Liver (tissue), 9 donors: Measurements from ENCODE around the gene CUL7. TPM values are rescaled to one million over a fixed set of nuclear protein-coding genes. Genes with fewer than 3 reads are reported as not detected.

Experiments used
- DNase-seq: peaks from one replicate; pipeline ENCODE4 v3.0.0-alpha.2; 2017; ENCODE audit warnings: low spot score
- H3K27ac ChIP-seq, 2 donors: one replicate each; pipeline ENCODE4 v1.7.0; 2013; ENCODE audit warnings: inconsistent platforms in 2 of 2, low read length in 2 of 2, control low read depth in 1 of 2, low read depth in 1 of 2, mild to moderate bottlenecking in 1 of 2
- H3K27me3 ChIP-seq, 4 donors: one replicate each; pipeline versions ENCODE4 v1.6.1 to v1.7.0; 2013; ENCODE audit warnings: low read length in 3 of 4, inconsistent platforms in 1 of 4, mild to moderate bottlenecking in 1 of 4, moderate library complexity in 1 of 4; ENCODE audit not compliant: control insufficient read depth in 4 of 4, insufficient read depth in 4 of 4
- H3K36me3 ChIP-seq, 4 donors: one replicate each; pipeline versions ENCODE4 v1.6.1 to v1.7.0; 2013; ENCODE audit warnings: low read length in 3 of 4, mild to moderate bottlenecking in 3 of 4, low read depth in 1 of 4, moderate library complexity in 1 of 4; ENCODE audit not compliant: control insufficient read depth in 4 of 4, insufficient read depth in 3 of 4
- H3K4me1 ChIP-seq, 4 donors: one replicate each; pipeline versions ENCODE4 v1.6.1 to v1.7.0; 2013; ENCODE audit warnings: low read length in 3 of 4, mild to moderate bottlenecking in 3 of 4, moderate library complexity in 1 of 4; ENCODE audit not compliant: control insufficient read depth in 4 of 4, insufficient read depth in 4 of 4
- H3K4me3 ChIP-seq, 3 donors: one replicate each; pipeline versions ENCODE4 v1.6.1 to v1.7.0; 2013; ENCODE audit warnings: low read length in 3 of 3, control low read depth in 1 of 3, low read depth in 1 of 3, mild to moderate bottlenecking in 1 of 3
- H3K9ac ChIP-seq, 2 donors: one replicate each; pipeline ENCODE4 v1.7.0; 2013; ENCODE audit warnings: low read length in 2 of 2, mild to moderate bottlenecking in 2 of 2, moderate library complexity in 2 of 2, control low read depth in 1 of 2, low read depth in 1 of 2
- H3K9me3 ChIP-seq, 4 donors: one replicate each; pipeline versions ENCODE4 v1.6.1 to v1.7.0; 2013; ENCODE audit warnings: low read length in 3 of 4; ENCODE audit not compliant: control insufficient read depth in 4 of 4
- CTCF ChIP-seq: fragments of 150-350 bp; IDR thresholded peaks from 2 replicates; pipeline ENCODE4 v1.5.1; 2017; ENCODE audit warnings: improper control_type of control experiment, low read depth, low read length; ENCODE audit not compliant: missing input control
- EGR1 ChIP-seq, 2 donors: IDR thresholded peaks; 2 replicates each; pipeline ENCODE4 v1.6.1; 2016 to 2018; ENCODE audit warnings: antibody characterized with exemption in 2 of 2, low read depth in 2 of 2
- FOXA1 ChIP-seq: IDR thresholded peaks from 2 replicates; pipeline ENCODE4 v1.6.1; 2016; ENCODE audit warnings: antibody characterized with exemption
- FOXA2 ChIP-seq: IDR thresholded peaks from 2 replicates; pipeline ENCODE4 v1.6.1; 2016; ENCODE audit warnings: antibody characterized with exemption
- GABPA ChIP-seq, 2 donors: IDR thresholded peaks in 1 of 2; conservative IDR thresholded peaks in 1 of 2; 2 replicates each; pipeline ENCODE4 v1.6.1; 2016; ENCODE audit warnings: antibody characterized with exemption in 2 of 2, mild to moderate bottlenecking in 1 of 2, moderate library complexity in 1 of 2
- HNF4A ChIP-seq, 2 donors: conservative IDR thresholded peaks; 2 replicates each; pipeline ENCODE4 v1.6.1; 2016; ENCODE audit warnings: antibody characterized with exemption in 2 of 2, mild to moderate bottlenecking in 2 of 2
- HNF4G ChIP-seq: IDR thresholded peaks from 2 replicates; pipeline ENCODE4 v1.6.1; 2016; ENCODE audit warnings: antibody characterized with exemption
- JUND ChIP-seq, 2 donors: IDR thresholded peaks; 2 replicates each; pipeline ENCODE4 v1.6.1; 2016; ENCODE audit warnings: antibody characterized with exemption in 2 of 2
- MAX ChIP-seq: IDR thresholded peaks from 2 replicates; pipeline ENCODE4 v1.6.1; 2016; ENCODE audit warnings: antibody characterized with exemption
- NR2F2 ChIP-seq: IDR thresholded peaks from 2 replicates; pipeline ENCODE4 v1.6.1; 2016; ENCODE audit warnings: antibody characterized with exemption
- SP1 ChIP-seq: IDR thresholded peaks from 2 replicates; pipeline ENCODE4 v1.6.1; 2018; ENCODE audit warnings: antibody characterized with exemption, mild to moderate bottlenecking
- TAF1 ChIP-seq: conservative IDR thresholded peaks from 2 replicates; pipeline ENCODE4 v1.6.1; 2016; ENCODE audit warnings: antibody characterized with exemption, mild to moderate bottlenecking
- YY1 ChIP-seq: IDR thresholded peaks from 2 replicates; pipeline ENCODE4 v1.6.1; 2016; ENCODE audit warnings: antibody characterized with exemption, mild to moderate bottlenecking
- WGBS: extraction: QIAGEN DNeasy Blood & Tissue Kit; methylation state at CpG from one replicate; pipeline ENCODE4 v1.1.7; 2013; 5-methylcytosine and 5-hydroxymethylcytosine counted together
- polyA plus RNA-seq, 2 donors: library from polyadenylated mRNA; stranded (reverse) in 1 of 2; unstranded in 1 of 2; fragments of 200-250 nt in 1 of 2; fragments of >200 nt in 1 of 2; fragmentation: Nextera tagmentation in 1 of 2; extraction: Ambion mirVana in 1 of 2; gene quantifications; one replicate each; pipeline versions ENCODE4 v1.2.1 to v1.2.3, GENCODE V29; 2013 to 2015
- total RNA-seq, 2 donors: library from RNA; depleted of rRNA; stranded (reverse); fragments of >200 nt; gene quantifications; one replicate each; pipeline ENCODE4 v1.2.3, GENCODE V29; 2014
- TF ChIP-seq, protein P1 (sequence below): IDR thresholded peaks from 2 replicates; pipeline ENCODE4 v1.6.1; 2016; ENCODE audit warnings: antibody characterized with exemption, mild to moderate bottlenecking
- TF ChIP-seq, protein P2 (sequence below): IDR thresholded peaks from 2 replicates; pipeline ENCODE4 v1.6.1; 2016; ENCODE audit warnings: antibody characterized with exemption
- TF ChIP-seq, protein P3 (sequence below): IDR thresholded peaks from 2 replicates; pipeline ENCODE4 v1.6.1; 2016; ENCODE audit warnings: antibody characterized with exemption
- donor health status: healthy.
- donor health status: healthy.
- donor health status: healthy.
- donor health status: healthy.
- donor health status: healthy.

CUL7 gene
- total and polyA plus RNA-seq, 4 donors: 2.2 to 10.4 (median 7.7) TPM

GRCh38 chr6:43061861-43062260 is 8.2 kb upstream of the CUL7 start:
- no peak overlapping the region for H3K4me3 ChIP-seq
- H3K9me3 ChIP-seq: no peaks in the 10 kb centered on the region
- no peak overlapping the region for H3K9ac ChIP-seq
- H3K27me3 ChIP-seq: no peaks in the 10 kb centered on the region
- peaks cover 7 to 29% (median 25%) of the 10 kb centered on the region in 4 donors for H3K36me3 ChIP-seq
- no peak overlapping the region for H3K27ac ChIP-seq
- DNase-seq: no peak
- WGBS: 88% methylated on average over 2 of the region's 2 CpGs
- H3K4me1 ChIP-seq: peaks cover 0 to 42% (median 31%) of the 10 kb centered on the region in 4 donors
- no peak for TF ChIP-seq FOXA2
- no peak for TF ChIP-seq YY1
- no peak for TF ChIP-seq EGR1 (IDR thresholded peaks at IDR 0.05; ENCODE audit: low read depth in 2 of 2)
- TF ChIP-seq HNF4G: no peak
- no peak for TF ChIP-seq SP1
- no peak for TF ChIP-seq CTCF
- no peak for TF ChIP-seq FOXA1
- TF ChIP-seq JUND (IDR thresholded peaks at IDR 0.05): no peak
- TF ChIP-seq, protein P1, sequence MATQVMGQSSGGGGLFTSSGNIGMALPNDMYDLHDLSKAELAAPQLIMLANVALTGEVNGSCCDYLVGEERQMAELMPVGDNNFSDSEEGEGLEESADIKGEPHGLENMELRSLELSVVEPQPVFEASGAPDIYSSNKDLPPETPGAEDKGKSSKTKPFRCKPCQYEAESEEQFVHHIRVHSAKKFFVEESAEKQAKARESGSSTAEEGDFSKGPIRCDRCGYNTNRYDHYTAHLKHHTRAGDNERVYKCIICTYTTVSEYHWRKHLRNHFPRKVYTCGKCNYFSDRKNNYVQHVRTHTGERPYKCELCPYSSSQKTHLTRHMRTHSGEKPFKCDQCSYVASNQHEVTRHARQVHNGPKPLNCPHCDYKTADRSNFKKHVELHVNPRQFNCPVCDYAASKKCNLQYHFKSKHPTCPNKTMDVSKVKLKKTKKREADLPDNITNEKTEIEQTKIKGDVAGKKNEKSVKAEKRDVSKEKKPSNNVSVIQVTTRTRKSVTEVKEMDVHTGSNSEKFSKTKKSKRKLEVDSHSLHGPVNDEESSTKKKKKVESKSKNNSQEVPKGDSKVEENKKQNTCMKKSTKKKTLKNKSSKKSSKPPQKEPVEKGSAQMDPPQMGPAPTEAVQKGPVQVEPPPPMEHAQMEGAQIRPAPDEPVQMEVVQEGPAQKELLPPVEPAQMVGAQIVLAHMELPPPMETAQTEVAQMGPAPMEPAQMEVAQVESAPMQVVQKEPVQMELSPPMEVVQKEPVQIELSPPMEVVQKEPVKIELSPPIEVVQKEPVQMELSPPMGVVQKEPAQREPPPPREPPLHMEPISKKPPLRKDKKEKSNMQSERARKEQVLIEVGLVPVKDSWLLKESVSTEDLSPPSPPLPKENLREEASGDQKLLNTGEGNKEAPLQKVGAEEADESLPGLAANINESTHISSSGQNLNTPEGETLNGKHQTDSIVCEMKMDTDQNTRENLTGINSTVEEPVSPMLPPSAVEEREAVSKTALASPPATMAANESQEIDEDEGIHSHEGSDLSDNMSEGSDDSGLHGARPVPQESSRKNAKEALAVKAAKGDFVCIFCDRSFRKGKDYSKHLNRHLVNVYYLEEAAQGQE: no peak
- TF ChIP-seq MAX: no peak
- no peak for TF ChIP-seq NR2F2
- TF ChIP-seq, protein P2, sequence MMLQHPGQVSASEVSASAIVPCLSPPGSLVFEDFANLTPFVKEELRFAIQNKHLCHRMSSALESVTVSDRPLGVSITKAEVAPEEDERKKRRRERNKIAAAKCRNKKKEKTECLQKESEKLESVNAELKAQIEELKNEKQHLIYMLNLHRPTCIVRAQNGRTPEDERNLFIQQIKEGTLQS: no peak

DNA sequence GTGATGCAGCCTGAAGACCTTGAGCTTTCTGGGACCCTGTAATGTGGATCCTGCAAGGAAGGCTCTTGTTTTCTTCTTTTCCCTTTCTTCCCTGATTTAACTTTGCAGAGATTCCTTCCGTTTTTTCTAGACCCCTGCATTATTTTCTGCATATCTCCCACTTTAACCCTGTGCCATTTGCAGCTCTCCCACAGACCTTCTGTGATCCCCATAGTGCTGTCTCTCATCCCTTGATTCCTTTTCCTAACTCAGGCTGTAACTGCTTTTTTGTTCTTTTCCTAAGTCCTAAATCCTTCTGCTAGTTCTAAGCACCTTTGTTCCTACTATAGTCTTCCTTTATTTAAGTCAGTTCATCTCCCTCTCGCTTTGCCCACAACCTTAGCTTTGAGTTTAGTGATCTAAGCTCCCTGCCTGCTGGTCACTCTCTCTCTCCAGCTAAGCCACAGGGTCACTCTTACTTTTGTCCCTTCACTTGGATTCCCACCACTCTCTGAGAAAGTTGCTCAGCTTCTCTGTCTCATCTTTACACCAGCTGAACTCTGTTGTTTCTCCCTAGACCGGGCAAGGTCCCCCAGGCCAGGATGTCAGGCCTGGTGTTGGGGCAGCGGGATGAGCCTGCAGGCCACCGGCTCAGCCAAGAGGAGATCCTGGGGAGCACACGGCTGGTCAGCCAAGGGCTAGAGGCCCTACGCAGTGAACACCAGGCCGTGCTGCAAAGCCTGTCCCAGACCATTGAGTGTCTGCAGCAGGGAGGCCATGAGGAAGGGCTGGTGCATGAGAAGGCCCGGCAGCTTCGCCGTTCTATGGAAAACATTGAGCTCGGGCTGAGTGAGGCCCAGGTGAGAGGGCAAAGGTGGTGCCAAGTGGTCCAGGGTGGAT is 7.3 kb upstream of the CUL7 start:
- Histone ChIP-seq H3K9me3 (no peaks in the 10 kb centered on the region), H3K36me3 (peaks cover 5 to 24% (median 18%) of the 10 kb centered on the region in 4 donors), H3K27me3 (no peaks in the 10 kb centered on the region), H3K27ac (peak overlapping the region; percentile 83 to 88), H3K9ac (peak overlapping the region; percentile 3 to 65), H3K4me3 (peak overlapping the region; percentile 56 to 83 (median 68)), H3K4me1 (peaks cover 0 to 42% (median 31%) of the 10 kb centered on the region in 4 donors)
- 31% methylated on average over 12 of the region's 12 CpGs for WGBS
- DNase-seq: no peak
- TF ChIP-seq, protein P1: no peak
- TF ChIP-seq, protein P3, sequence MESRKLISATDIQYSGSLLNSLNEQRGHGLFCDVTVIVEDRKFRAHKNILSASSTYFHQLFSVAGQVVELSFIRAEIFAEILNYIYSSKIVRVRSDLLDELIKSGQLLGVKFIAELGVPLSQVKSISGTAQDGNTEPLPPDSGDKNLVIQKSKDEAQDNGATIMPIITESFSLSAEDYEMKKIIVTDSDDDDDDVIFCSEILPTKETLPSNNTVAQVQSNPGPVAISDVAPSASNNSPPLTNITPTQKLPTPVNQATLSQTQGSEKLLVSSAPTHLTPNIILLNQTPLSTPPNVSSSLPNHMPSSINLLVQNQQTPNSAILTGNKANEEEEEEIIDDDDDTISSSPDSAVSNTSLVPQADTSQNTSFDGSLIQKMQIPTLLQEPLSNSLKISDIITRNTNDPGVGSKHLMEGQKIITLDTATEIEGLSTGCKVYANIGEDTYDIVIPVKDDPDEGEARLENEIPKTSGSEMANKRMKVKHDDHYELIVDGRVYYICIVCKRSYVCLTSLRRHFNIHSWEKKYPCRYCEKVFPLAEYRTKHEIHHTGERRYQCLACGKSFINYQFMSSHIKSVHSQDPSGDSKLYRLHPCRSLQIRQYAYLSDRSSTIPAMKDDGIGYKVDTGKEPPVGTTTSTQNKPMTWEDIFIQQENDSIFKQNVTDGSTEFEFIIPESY: no peak
- TF ChIP-seq TAF1: no peak
- no peak for TF ChIP-seq NR2F2
- TF ChIP-seq HNF4A (conservative IDR thresholded peaks at IDR 0.05): no peak
- TF ChIP-seq JUND (IDR thresholded peaks at IDR 0.05): no peak
- no peak for TF ChIP-seq GABPA (IDR thresholded peaks at IDR 0.05 in 1 of 2, conservative IDR thresholded peaks at IDR 0.05 in 1 of 2)
- TF ChIP-seq, protein P2: no peak
- no peak for TF ChIP-seq MAX
- no peak for TF ChIP-seq YY1
- no peak for TF ChIP-seq FOXA1
